HG03280 (cell line): Measurements from ENCODE around the gene ENTPD7.
"Not testable (repeated sequence)": the region's sequence is repeated elsewhere in the genome, so short reads cannot be mapped to it uniquely, and the experiment has no call there.

Experiments
- ATAC-seq: cut with Tn5 transposase; IDR thresholded peaks from one replicate; pipeline ENCODE4 v1.9.1; 2021; ENCODE audit warnings: mild to moderate bottlenecking, moderate library complexity; ENCODE audit not compliant: unreplicated experiment

The ENTPD7 gene

GRCh38 chr10:99742254-99742653, 82.9 kb downstream of the ENTPD7 start:
- ATAC-seq: no peak

- no peak for ATAC-seq
Observed at GRCh38 chr10:99742701-99743100, 83.4 kb downstream of the ENTPD7 start.

GRCh38 chr10:99743841-99744240, 84.5 kb downstream of the ENTPD7 start:
- ATAC-seq: no peak

- ATAC-seq: not testable (repeated sequence)
Observed at GRCh38 chr10:99746166-99746565, 86.9 kb downstream of the ENTPD7 start.

- no peak for ATAC-seq
Observed at GRCh38 chr10:99748823-99749451, 89.6 kb downstream of the ENTPD7 start.

- ATAC-seq: no peak
Observed at GRCh38 chr10:99750641-99751040, 91.3 kb downstream of the ENTPD7 start.

GRCh38 chr10:99754670-99755069, 95.4 kb downstream of the ENTPD7 start:
- ATAC-seq: no peak
